Adrenal gland (tissue), 12 donors: Measurements from ENCODE around the gene ANO6. TPM values are rescaled to one million over a fixed set of nuclear protein-coding genes. Genes with fewer than 3 reads are reported as not detected.

Experiments
- DNase-seq, 7 donors: peaks; one replicate each; pipeline ENCODE4 v3.0.0-alpha.2; 2019 to 2020
- H3K27ac ChIP-seq, 5 donors: fragments of 200-600 bp; sonication (generic) in 4 of 5; 1 replicate in 3 of 5; 2 replicates in 2 of 5; pipeline versions ENCODE4 v1.5.1 to v1.8.0; 2016 to 2020; ENCODE audit warnings: mild to moderate bottlenecking in 1 of 5
- H3K27me3 ChIP-seq: fragments of 200-600 bp; 2 replicates; pipeline ENCODE4 v1.8.0; 2021
- H3K36me3 ChIP-seq, 2 donors: fragments of 200-600 bp; replicated peaks in 1 of 2; 1 replicate in 1 of 2; 2 replicates in 1 of 2; pipeline versions ENCODE4 v1.5.1 to v1.8.0; 2018 to 2022
- H3K4me1 ChIP-seq, 2 donors: fragments of 200-600 bp; replicated peaks in 1 of 2; 1 replicate in 1 of 2; 2 replicates in 1 of 2; pipeline versions ENCODE4 v1.5.1 to v1.8.0; 2018 to 2021
- H3K4me3 ChIP-seq, 4 donors: fragments of 200-600 bp; sonication (generic) in 3 of 4; one replicate each; pipeline ENCODE4 v1.5.1; 2016 to 2018
- H3K9me3 ChIP-seq, 3 donors: fragments of 200-600 bp; sonication (generic) in 1 of 3; replicated peaks in 1 of 3; 1 replicate in 2 of 3; 2 replicates in 1 of 3; pipeline versions ENCODE4 v1.5.1 to v1.8.0; 2016 to 2021
- POLR2A ChIP-seq, 2 donors: fragments of 450-650 bp; IDR thresholded peaks; one replicate each; pipeline ENCODE4 v1.6.1; 2017; ENCODE audit warnings: antibody characterized with exemption in 2 of 2, mild to moderate bottlenecking in 2 of 2, moderate library complexity in 1 of 2
- WGBS, 4 donors: extraction: QIAGEN DNeasy Blood & Tissue Kit in 2 of 4; methylation state at CpG; one replicate each; pipeline versions ENCODE4 v1.1.5 to v1.1.7; 2013 to 2017; 5-methylcytosine and 5-hydroxymethylcytosine counted together
- intact Hi-C, 2 donors: fragments of 100-400 bp; cut with DNase I; formaldehyde crosslinking; loops; one replicate each; pipeline versions ENCODE4 v1.14.1 to v1.15.0; 2022 to 2023
- polyA plus RNA-seq, 3 donors: library from polyadenylated mRNA; stranded (reverse); fragments of 200-250 nt in 2 of 3; fragments of 350-450 nt in 1 of 3; fragmentation: Illumina TruSeq in 1 of 3; extraction: RNeasy Lipid Tissue Mini Kit (QIAGEN cat#74804) in 1 of 3; gene quantifications; one replicate each; pipeline ENCODE4 v1.2.3, GENCODE V29; 2013 to 2014
- total RNA-seq, 9 donors: library from RNA; depleted of rRNA in 4 of 9; stranded (reverse); fragments of >200 nt in 4 of 9; fragments of 120-200 nt in 1 of 9; fragmentation: NEBNext Ultra II Directional in 1 of 9; extraction: Animal tissue kit (Norgen Biotek cat#: 25700) in 1 of 9; gene quantifications; one replicate each; pipeline versions ENCODE4 v1.1.0 to v1.2.4, GENCODE V29; 2013 to 2023
- TF ChIP-seq, protein P1 (sequence below), 6 experiments: fragments of 450-650 bp in 4 of 6; fragments of 200-600 bp in 2 of 6; sonication (generic) in 1 of 6; IDR thresholded peaks; 1 replicate in 5 of 6; 2 replicates in 1 of 6; pipeline versions ENCODE4 v1.5.1 to v1.8.0; 2016 to 2021; ENCODE audit warnings: antibody characterized with exemption in 6 of 6, mild to moderate bottlenecking in 2 of 6, moderate library complexity in 1 of 6
- donor health status: healthy with polysubstance abuse.
- donor health status: Bipolar disorder and iron deficiency.
- donor health status: DM: yes; HTN: yes; CAD: no.
- donor health status: DM: no; HTN: no; CAD: no.
- donor health status: DM: no; HTN: no; CAD: no.
- donor health status: DM: yes; HTN: yes; CAD: no.

ANO6 gene
- total and polyA plus RNA-seq, 12 donors: 7.5 to 92.3 (median 54.4) TPM

- intact Hi-C loops: loop anchor here in 1 of 2 donors (10.0 kb wide), 1 partner anchor 202 kb away; no protein-coding TSS in a partner anchor
Observed at GRCh38 chr12:45183246-45183645, 32.6 kb upstream of the ANO6 start.

DNA sequence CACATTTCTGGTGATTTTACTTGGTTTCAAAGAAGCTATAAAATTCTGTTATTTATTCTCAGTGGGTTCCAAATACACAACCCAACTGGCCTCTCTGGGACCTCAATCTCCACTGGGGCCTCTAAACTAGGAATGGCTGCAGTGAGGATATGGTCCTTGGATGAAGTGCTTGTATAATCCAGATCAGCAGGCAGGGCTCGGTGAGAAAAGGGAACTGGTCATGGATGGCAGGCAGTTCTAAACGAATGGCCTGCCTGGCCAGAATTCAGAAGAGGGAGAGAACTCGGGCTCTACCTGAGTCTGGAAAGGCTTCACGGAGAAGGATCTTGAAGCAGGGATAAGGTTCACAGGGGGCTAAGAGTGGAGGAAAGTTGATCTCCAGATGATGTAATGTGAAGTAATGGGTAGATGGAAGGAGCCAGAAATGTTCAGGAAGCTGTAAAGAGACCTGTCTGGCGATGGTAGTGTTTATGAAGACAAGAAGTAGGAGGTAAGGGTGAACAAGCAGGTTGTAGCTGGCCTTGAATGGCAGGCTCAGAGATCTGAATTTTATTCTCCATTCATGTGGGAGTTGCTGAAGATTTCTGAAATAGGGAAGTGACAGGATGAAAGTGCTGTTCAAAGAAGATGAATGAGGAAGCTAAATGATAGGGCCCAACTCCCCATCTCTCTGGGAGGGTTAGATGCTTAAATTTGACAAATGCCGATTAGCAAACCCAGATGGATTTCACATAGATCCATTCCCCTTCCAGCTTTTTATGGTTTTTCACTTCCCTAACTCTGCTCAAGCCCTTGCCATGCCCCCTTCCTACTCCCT, 31.5 kb upstream of the ANO6 start:
- Histone ChIP-seq H3K27ac (no peak overlapping the region), H3K4me3 (no peak overlapping the region), H3K4me1 (no peaks in the 10 kb centered on the region), H3K36me3 (no peaks in the 10 kb centered on the region), H3K9me3 (peaks cover 0 to 5% (median 0%) of the 10 kb centered on the region in 3 donors), H3K27me3 (no peaks in the 10 kb centered on the region)
- DNase-seq: no peak
- intact Hi-C loops: loop anchor here in 1 of 2 donors (10.0 kb wide), 1 partner anchor 200 kb away; no protein-coding TSS in a partner anchor
- no peak for TF ChIP-seq POLR2A (IDR thresholded peaks at IDR 0.05)
- TF ChIP-seq, protein P1, sequence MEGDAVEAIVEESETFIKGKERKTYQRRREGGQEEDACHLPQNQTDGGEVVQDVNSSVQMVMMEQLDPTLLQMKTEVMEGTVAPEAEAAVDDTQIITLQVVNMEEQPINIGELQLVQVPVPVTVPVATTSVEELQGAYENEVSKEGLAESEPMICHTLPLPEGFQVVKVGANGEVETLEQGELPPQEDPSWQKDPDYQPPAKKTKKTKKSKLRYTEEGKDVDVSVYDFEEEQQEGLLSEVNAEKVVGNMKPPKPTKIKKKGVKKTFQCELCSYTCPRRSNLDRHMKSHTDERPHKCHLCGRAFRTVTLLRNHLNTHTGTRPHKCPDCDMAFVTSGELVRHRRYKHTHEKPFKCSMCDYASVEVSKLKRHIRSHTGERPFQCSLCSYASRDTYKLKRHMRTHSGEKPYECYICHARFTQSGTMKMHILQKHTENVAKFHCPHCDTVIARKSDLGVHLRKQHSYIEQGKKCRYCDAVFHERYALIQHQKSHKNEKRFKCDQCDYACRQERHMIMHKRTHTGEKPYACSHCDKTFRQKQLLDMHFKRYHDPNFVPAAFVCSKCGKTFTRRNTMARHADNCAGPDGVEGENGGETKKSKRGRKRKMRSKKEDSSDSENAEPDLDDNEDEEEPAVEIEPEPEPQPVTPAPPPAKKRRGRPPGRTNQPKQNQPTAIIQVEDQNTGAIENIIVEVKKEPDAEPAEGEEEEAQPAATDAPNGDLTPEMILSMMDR (IDR thresholded peaks at IDR 0.05): no peak
- WGBS, 4 donors: 76 to 85% (median 82%) methylated on average over 6 of the region's 6 CpGs

More at GRCh38 chr12:45183246-45183645, 32.6 kb upstream of the ANO6 start:
- 55 to 67% (median 61%) methylated on average over 2 of the region's 2 CpGs for WGBS, 4 donors
- Histone ChIP-seq H3K9me3 (peaks cover 0 to 16% (median 5%) of the 10 kb centered on the region in 3 donors), H3K4me1 (no peaks in the 10 kb centered on the region), H3K27ac (no peak overlapping the region), H3K4me3 (no peak overlapping the region), H3K27me3 (no peaks in the 10 kb centered on the region), H3K36me3 (no peaks in the 10 kb centered on the region)
- no peak for DNase-seq
- TF ChIP-seq, protein P1 (IDR thresholded peaks at IDR 0.05): peak; percentile 12 to 54 (median 44)
- no peak for TF ChIP-seq POLR2A (IDR thresholded peaks at IDR 0.05)

DNA sequence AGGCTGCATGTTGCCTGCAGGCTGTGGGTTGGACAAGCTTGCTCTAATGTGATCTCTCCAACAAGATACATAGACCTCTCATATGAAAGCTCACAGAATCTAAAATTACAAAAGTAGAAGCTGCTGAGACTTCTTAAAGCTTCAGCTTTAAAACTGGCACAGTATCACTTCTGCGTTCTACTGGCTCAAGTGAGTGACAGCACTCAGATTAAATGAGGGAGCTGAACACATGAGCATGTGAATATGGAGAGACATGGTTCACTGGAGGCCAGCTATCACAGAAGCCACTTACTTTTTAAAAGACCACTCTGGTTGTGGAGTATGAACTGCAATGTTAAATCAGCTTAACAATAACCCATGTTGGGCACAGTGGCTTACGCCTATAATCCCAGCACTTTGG, 29.1 kb upstream of the ANO6 start:
- Histone ChIP-seq H3K27me3 (no peaks in the 10 kb centered on the region), H3K4me1 (peaks cover 0 to under 1% of the 10 kb centered on the region in 2 donors), H3K36me3 (no peaks in the 10 kb centered on the region), H3K9me3 (no peaks in the 10 kb centered on the region), H3K27ac (no peak overlapping the region), H3K4me3 (no peak overlapping the region)
- TF ChIP-seq POLR2A (IDR thresholded peaks at IDR 0.05): no peak
- TF ChIP-seq, protein P1 (IDR thresholded peaks at IDR 0.05): no peak
- DNase-seq: no peak
- WGBS, 4 donors: 93 to 96% (median 94%) methylated on average over 2 of the region's 2 CpGs
- intact Hi-C loops: loop anchor here in 1 of 2 donors (10.0 kb wide), 1 partner anchor 198 kb away; no protein-coding TSS in a partner anchor

DNA sequence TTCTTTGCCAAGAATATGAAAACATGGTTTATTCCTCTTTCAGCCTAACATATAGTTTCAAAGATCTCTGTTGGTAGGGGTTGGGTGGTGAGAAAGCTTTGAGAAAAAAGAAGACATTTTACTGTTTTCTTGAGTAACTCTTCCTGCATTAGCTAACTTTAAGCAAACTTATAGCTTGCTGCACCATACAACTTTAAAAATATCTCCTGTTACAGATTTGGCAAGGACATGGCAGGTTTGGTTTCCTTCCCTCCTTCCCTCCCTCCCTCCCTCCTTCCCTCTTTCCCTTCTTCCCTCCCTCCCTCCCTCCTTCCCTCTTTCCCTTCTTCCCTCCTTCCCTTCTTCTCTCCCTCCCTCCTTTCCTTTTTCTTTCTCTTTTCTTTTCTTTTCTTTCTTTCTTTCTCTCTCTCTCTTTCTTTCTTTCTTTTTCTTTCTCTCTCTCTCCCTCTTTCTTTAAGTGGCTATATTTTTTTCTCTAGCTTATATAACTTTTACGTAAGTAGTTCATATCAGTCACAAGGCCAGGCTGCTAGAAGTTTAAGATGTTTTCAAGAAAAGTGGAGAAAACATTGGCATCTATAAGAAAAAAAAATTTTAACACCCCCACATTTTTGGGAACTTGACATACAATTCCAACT, 26.0 kb upstream of the ANO6 start:
- intact Hi-C loops: loop anchor here in 1 of 2 donors (10.0 kb wide), 1 partner anchor 195 kb away; no protein-coding TSS in a partner anchor
- no peak for DNase-seq
- Histone ChIP-seq H3K27me3 (no peaks in the 10 kb centered on the region), H3K36me3 (no peaks in the 10 kb centered on the region), H3K4me3 (no peak overlapping the region), H3K27ac (no peak overlapping the region), H3K9me3 (no peaks in the 10 kb centered on the region), H3K4me1 (peaks cover 0 to 11% of the 10 kb centered on the region in 2 donors)
- WGBS, 4 donors: 90 to 100% (median 96%) methylated on average over 1 of the region's 1 CpG
- TF ChIP-seq, protein P1 (IDR thresholded peaks at IDR 0.05): no peak
- no peak for TF ChIP-seq POLR2A (IDR thresholded peaks at IDR 0.05)
